ENCODE results near the gene MAPKAPK2. TPM values are rescaled to one million over a fixed set of nuclear protein-coding genes. Genes with fewer than 3 reads are reported as not detected.

Gene MAPKAPK2
- total RNA-seq, 1 experiment from 2014 or later = 98.5 TPM

- TF ChIP-seq CTCF (conservative IDR thresholded peaks at IDR 0.05; ENCODE audit: low read depth, low read length) (no peak), EZH2 (IDR thresholded peaks at IDR 0.05; ENCODE audit: low read length, unreplicated experiment) (no peak), EZH2phosphoT487 (IDR thresholded peaks at IDR 0.05; ENCODE audit: borderline replicate concordance, low read length) (no peak)
- Histone ChIP-seq H3F3A (ENCODE audit: low read length, unreplicated experiment) (no peaks in the 10 kb centered on the region), H3K9me3 (ENCODE audit: low read length) (no peaks in the 10 kb centered on the region), H3K9me2 (replicated peaks; ENCODE audit: low read length) (no peaks in the 10 kb centered on the region), H3K4me2 (ENCODE audit: low read length) (no peak overlapping the region), H3K4me1 (ENCODE audit: insufficient read depth, low read length) (no peaks in the 10 kb centered on the region), H3K27me3 (ENCODE audit: low read length) (no peaks in the 10 kb centered on the region), H3K36me3 (ENCODE audit: low read depth, low read length) (peaks cover 38% of the 10 kb centered on the region; the same call in 1 of the 2 replicates), H4K20me1 (ENCODE audit: low read length) (peaks cover 3% of the 10 kb centered on the region; the same call in 1 of the 2 replicates), H3K27ac (ENCODE audit: low read length) (no peak overlapping the region), H2AFZ (ENCODE audit: low read length) (no peak overlapping the region), H3K9ac (ENCODE audit: low read length) (no peak overlapping the region), H3K4me3 (ENCODE audit: low read length) (no peak overlapping the region), H3K79me2 (ENCODE audit: low read length) (peaks cover 7% of the 10 kb centered on the region; the same call in 1 of the 2 replicates)
- no peak for DNase-seq
- ChIA-PET CTCF (no interaction called here), POLR2A (ENCODE audit: unreplicated experiment) (no interaction called here)
- intact Hi-C loops (cut with micrococcal nuclease) = no loop called here
- no TSS peak for BruUV-seq (replicated peaks)
- no peak for ATAC-seq
These were observed 47.8 kb downstream of the MAPKAPK2 start for GRCh38 chr1:206732508-206732907.

GRCh38 chr1:206732992-206733391 lies 48.3 kb downstream of the MAPKAPK2 start:
- POLR2A ChIA-PET (ENCODE audit: unreplicated experiment) = no interaction called here
- no peak for DNase-seq
- H3K4me3 ChIP-seq (ENCODE audit: low read length) = no peak overlapping the region
- H3K27me3 ChIP-seq (ENCODE audit: low read length) = no peaks in the 10 kb centered on the region
- H3K4me1 ChIP-seq (ENCODE audit: insufficient read depth, low read length) = no peaks in the 10 kb centered on the region
- H4K20me1 ChIP-seq (ENCODE audit: low read length) = peaks cover 3% of the 10 kb centered on the region; the same call in 1 of the 2 replicates
- ATAC-seq = no peak
- H3F3A ChIP-seq (ENCODE audit: low read length, unreplicated experiment) = no peaks in the 10 kb centered on the region
- TF ChIP-seq EZH2phosphoT487 (IDR thresholded peaks at IDR 0.05; ENCODE audit: borderline replicate concordance, low read length) (no peak), CTCF (conservative IDR thresholded peaks at IDR 0.05; ENCODE audit: low read depth, low read length) (no peak), EZH2 (IDR thresholded peaks at IDR 0.05; ENCODE audit: low read length, unreplicated experiment) (no peak)
- intact Hi-C loops (cut with micrococcal nuclease) = no loop called here
- no peak overlapping the region for H3K27ac ChIP-seq (ENCODE audit: low read length)
- no peaks in the 10 kb centered on the region for H3K9me3 ChIP-seq (ENCODE audit: low read length)
- no TSS peak for BruUV-seq (replicated peaks)
- H3K4me2 ChIP-seq (ENCODE audit: low read length) = no peak overlapping the region
- CTCF ChIA-PET = interaction anchor here (0.8 kb wide), 1 partner anchor 180 kb away, joined by 3 read pairs; no protein-coding TSS in a partner anchor
- H3K9ac ChIP-seq (ENCODE audit: low read length) = no peak overlapping the region
- no peaks in the 10 kb centered on the region for H3K9me2 ChIP-seq (replicated peaks; ENCODE audit: low read length)
- H2AFZ ChIP-seq (ENCODE audit: low read length) = no peak overlapping the region
- H3K36me3 ChIP-seq (ENCODE audit: low read depth, low read length) = peaks cover 38% of the 10 kb centered on the region; the same call in 1 of the 2 replicates
- peaks cover 4% of the 10 kb centered on the region; the same call in 1 of the 2 replicates for H3K79me2 ChIP-seq (ENCODE audit: low read length)

- Histone ChIP-seq H3K79me2 (ENCODE audit: low read length) (no peaks in the 10 kb centered on the region), H3K27ac (ENCODE audit: low read length) (no peak overlapping the region), H3K4me2 (ENCODE audit: low read length) (no peak overlapping the region), H4K20me1 (ENCODE audit: low read length) (0 out of 2 replicates have a peak, but pooled peaks cover 3% of the 10 kb centered on the region), H3K9me3 (ENCODE audit: low read length) (no peaks in the 10 kb centered on the region), H3K4me1 (ENCODE audit: insufficient read depth, low read length) (peaks cover 6% of the 10 kb centered on the region), H3K9ac (ENCODE audit: low read length) (no peak overlapping the region), H3F3A (ENCODE audit: low read length, unreplicated experiment) (no peaks in the 10 kb centered on the region), H3K4me3 (ENCODE audit: low read length) (no peak overlapping the region), H3K9me2 (replicated peaks; ENCODE audit: low read length) (no peaks in the 10 kb centered on the region), H3K27me3 (ENCODE audit: low read length) (no peaks in the 10 kb centered on the region), H3K36me3 (ENCODE audit: low read depth, low read length) (peaks cover 34% of the 10 kb centered on the region; the same call in 1 of the 2 replicates), H2AFZ (ENCODE audit: low read length) (no peak overlapping the region)
- peak; percentile 81 for DNase-seq
- no TSS peak for BruUV-seq (replicated peaks)
- POLR2A ChIA-PET (ENCODE audit: unreplicated experiment) = interaction anchor here (0.5 kb wide), 1 partner anchor 259 kb away, joined by 5 read pairs; no protein-coding TSS in a partner anchor
- no peak for TF ChIP-seq EZH2phosphoT487 (IDR thresholded peaks at IDR 0.05; ENCODE audit: borderline replicate concordance, low read length)
- peak; percentile 95 for TF ChIP-seq CTCF (conservative IDR thresholded peaks at IDR 0.05; ENCODE audit: low read depth, low read length)
- no peak for TF ChIP-seq EZH2 (IDR thresholded peaks at IDR 0.05; ENCODE audit: low read length, unreplicated experiment)
- intact Hi-C loops (cut with micrococcal nuclease) = loop anchor here (1.0 to 2.0 kb wide), 3 partner anchors 75 to 248 kb away; no protein-coding TSS in a partner anchor
- CTCF ChIA-PET = interaction anchor here (0.5 to 1.9 kb wide), 18 partner anchors 9 to 248 kb away, joined by 3 to 18 read pairs (median 4); partner anchors contain the start of gene EIF2D
- peak; percentile 69 for ATAC-seq
These were observed 49.9 kb downstream of the MAPKAPK2 start for GRCh38 chr1:206734499-206735142.
